PC-3 (cell line): ENCODE results near the gene ALG2.

Source experiments
- EZH2 ChIP-seq: fragments of 300-600 bp; sonication (generic); IDR thresholded peaks from one replicate; pipeline ENCODE4 v1.6.1; 2017; ENCODE audit warnings: antibody characterized with exemption, mild to moderate bottlenecking, low read length; ENCODE audit not compliant: unreplicated experiment
- EZH2phosphoT487 ChIP-seq: fragments of 300-600 bp; sonication (generic); IDR thresholded peaks from 2 replicates; pipeline ENCODE4 v1.6.1; 2018; ENCODE audit warnings: mild to moderate bottlenecking, antibody characterized with exemption, low read length, borderline replicate concordance
- TF ChIP-seq, protein P1 (sequence below): fragments of 300-600 bp; sonication (generic); conservative IDR thresholded peaks from 2 replicates; pipeline ENCODE4 v1.5.1; 2017; ENCODE audit warnings: antibody characterized with exemption, low read depth, mild to moderate bottlenecking, low read length

DNA sequence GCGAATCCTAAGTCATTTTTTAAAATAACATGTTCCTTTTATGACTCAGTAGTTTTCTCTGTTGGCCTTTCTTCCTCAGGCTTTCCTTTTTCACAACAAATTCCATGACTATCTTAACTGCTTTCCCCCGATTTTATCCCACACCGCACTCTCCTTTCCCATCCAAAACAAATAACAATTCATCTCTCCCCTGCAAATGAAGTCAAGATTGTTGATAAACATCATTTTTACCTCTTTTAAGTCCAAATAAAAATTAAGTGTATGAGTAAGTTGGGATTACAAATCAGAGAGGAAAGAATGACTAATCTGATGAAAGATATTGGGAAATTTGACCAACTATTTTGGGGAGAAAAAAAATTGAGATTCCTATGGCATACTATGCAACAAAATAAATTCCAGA lies 47.7 kb upstream of the ALG2 start:
- TF ChIP-seq, protein P1, sequence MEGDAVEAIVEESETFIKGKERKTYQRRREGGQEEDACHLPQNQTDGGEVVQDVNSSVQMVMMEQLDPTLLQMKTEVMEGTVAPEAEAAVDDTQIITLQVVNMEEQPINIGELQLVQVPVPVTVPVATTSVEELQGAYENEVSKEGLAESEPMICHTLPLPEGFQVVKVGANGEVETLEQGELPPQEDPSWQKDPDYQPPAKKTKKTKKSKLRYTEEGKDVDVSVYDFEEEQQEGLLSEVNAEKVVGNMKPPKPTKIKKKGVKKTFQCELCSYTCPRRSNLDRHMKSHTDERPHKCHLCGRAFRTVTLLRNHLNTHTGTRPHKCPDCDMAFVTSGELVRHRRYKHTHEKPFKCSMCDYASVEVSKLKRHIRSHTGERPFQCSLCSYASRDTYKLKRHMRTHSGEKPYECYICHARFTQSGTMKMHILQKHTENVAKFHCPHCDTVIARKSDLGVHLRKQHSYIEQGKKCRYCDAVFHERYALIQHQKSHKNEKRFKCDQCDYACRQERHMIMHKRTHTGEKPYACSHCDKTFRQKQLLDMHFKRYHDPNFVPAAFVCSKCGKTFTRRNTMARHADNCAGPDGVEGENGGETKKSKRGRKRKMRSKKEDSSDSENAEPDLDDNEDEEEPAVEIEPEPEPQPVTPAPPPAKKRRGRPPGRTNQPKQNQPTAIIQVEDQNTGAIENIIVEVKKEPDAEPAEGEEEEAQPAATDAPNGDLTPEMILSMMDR: no peak
- TF ChIP-seq EZH2 (no peak), EZH2phosphoT487 (no peak)
